Smooth muscle cell (in vitro differentiated cells): ENCODE measurements around the gene OSCP1. TPM values are rescaled to one million over a fixed set of nuclear protein-coding genes. Genes with fewer than 3 reads are reported as not detected.

ENCODE experiments used
- DNase-seq: peaks from one replicate; lab custom pipeline; 2025; ENCODE audit not compliant: unreplicated experiment; lab: John Stamatoyannopoulos, UW
- H2AFZ ChIP-seq: fragments of 200-600 bp; sonication (generic); 2 replicates; pipeline ENCODE4 v1.6.0; 2016; ENCODE audit warnings: antibody characterized with exemption, low read depth, mild to moderate bottlenecking
- H3F3A ChIP-seq: fragments of 200-600 bp; sonication (generic); 2 replicates; pipeline ENCODE4 v1.6.0; 2017; ENCODE audit warnings: antibody characterized with exemption, low read depth
- H3K27ac ChIP-seq: fragments of 200-600 bp; sonication (generic); 2 replicates; pipeline ENCODE4 v1.5.1; 2016; ENCODE audit warnings: low read depth, mild to moderate bottlenecking
- H3K27me3 ChIP-seq: fragments of 200-600 bp; sonication (generic); 2 replicates; pipeline ENCODE4 v1.6.1; 2016; ENCODE audit warnings: low read depth, mild to moderate bottlenecking
- H3K36me3 ChIP-seq: fragments of 200-600 bp; sonication (generic); 2 replicates; pipeline ENCODE4 v1.5.1; 2016; ENCODE audit warnings: low read depth
- H3K4me1 ChIP-seq: fragments of 200-600 bp; sonication (generic); 2 replicates; pipeline ENCODE4 v1.5.1; 2016; ENCODE audit warnings: low read depth
- H3K4me2 ChIP-seq: fragments of 200-600 bp; sonication (generic); 2 replicates; pipeline ENCODE4 v1.6.0; 2016; ENCODE audit warnings: mild to moderate bottlenecking
- H3K4me3 ChIP-seq: fragments of 200-600 bp; sonication (generic); 2 replicates; pipeline ENCODE4 v1.5.1; 2016; ENCODE audit warnings: mild to moderate bottlenecking
- H3K79me2 ChIP-seq: fragments of 200-600 bp; sonication (generic); 2 replicates; pipeline ENCODE4 v1.6.0; 2016; ENCODE audit warnings: low read depth, mild to moderate bottlenecking
- H3K9ac ChIP-seq: fragments of 200-600 bp; sonication (generic); 2 replicates; pipeline ENCODE4 v1.6.0; 2016; ENCODE audit warnings: low read depth
- H3K9me3 ChIP-seq: fragments of 200-600 bp; sonication (generic); replicated peaks from 2 replicates; pipeline ENCODE4 v1.5.1; 2016; ENCODE audit warnings: low read depth
- H4K20me1 ChIP-seq: fragments of 200-600 bp; sonication (generic); 2 replicates; pipeline ENCODE4 v1.6.0; 2016; ENCODE audit warnings: low read depth
- CTCF ChIP-seq: fragments of 200-600 bp; sonication (generic); IDR thresholded peaks from 2 replicates; pipeline ENCODE4 v1.5.1; 2017; ENCODE audit warnings: borderline replicate concordance, mild to moderate bottlenecking, antibody characterized with exemption; ENCODE audit not compliant: insufficient read depth, poor library complexity, severe bottlenecking
- WGBS: methylation state at CpG from one replicate; pipeline ENCODE4 v1.1.7; 2016; ENCODE audit warnings: low lambda C conversion rate; 5-methylcytosine and 5-hydroxymethylcytosine counted together
- polyA plus RNA-seq: library from polyadenylated mRNA; unstranded; fragments of >200 nt; fragmentation: Nextera tagmentation; extraction: Ambion mirVana; gene quantifications from 2 replicates; pipeline ENCODE4 v1.2.1, GENCODE V29; 2016
- total RNA-seq: library from RNA; depleted of rRNA; stranded (reverse); fragments of >200 nt; gene quantifications from 2 replicates; pipeline ENCODE4 v1.2.3, GENCODE V29; 2014

Gene OSCP1
- total and polyA plus RNA-seq, 2 experiments from 2014 or later: 10.7 to 13.5 TPM

GRCh38 chr1:36411674-36412648 lies 38.3 kb downstream of the OSCP1 start:
- H3F3A ChIP-seq: peaks cover 6% of the 10 kb centered on the region
- H3K79me2 ChIP-seq: no peaks in the 10 kb centered on the region
- TF ChIP-seq CTCF: no peak
- no peaks in the 10 kb centered on the region for H4K20me1 ChIP-seq
- H3K27me3 ChIP-seq: no peaks in the 10 kb centered on the region
- H3K4me1 ChIP-seq: no peaks in the 10 kb centered on the region
- H3K4me2 ChIP-seq: no peak overlapping the region
- WGBS: 86% methylated on average over 11 of the region's 11 CpGs
- DNase-seq: no peak
- no peak overlapping the region for H2AFZ ChIP-seq
- no peaks in the 10 kb centered on the region for H3K9me3 ChIP-seq
- no peak overlapping the region for H3K27ac ChIP-seq
- no peak overlapping the region for H3K9ac ChIP-seq
- no peaks in the 10 kb centered on the region for H3K36me3 ChIP-seq
- no peak overlapping the region for H3K4me3 ChIP-seq

- no peak overlapping the region for H3K9ac ChIP-seq
- H3K4me1 ChIP-seq: no peaks in the 10 kb centered on the region
- 7% methylated on average over 2 of the region's 2 CpGs for WGBS
- no peak overlapping the region for H3K4me3 ChIP-seq
- no peaks in the 10 kb centered on the region for H4K20me1 ChIP-seq
- no peaks in the 10 kb centered on the region for H3K9me3 ChIP-seq
- H3F3A ChIP-seq: peaks cover 6% of the 10 kb centered on the region
- H3K79me2 ChIP-seq: peaks cover under 1% of the 10 kb centered on the region
- peak overlapping the region; percentile 83 for H3K27ac ChIP-seq
- no peak for DNase-seq
- no peaks in the 10 kb centered on the region for H3K36me3 ChIP-seq
- no peak for TF ChIP-seq CTCF
- no peaks in the 10 kb centered on the region for H3K27me3 ChIP-seq
- H3K4me2 ChIP-seq: peak overlapping the region; percentile 0
- no peak overlapping the region for H2AFZ ChIP-seq
These were observed 41.8 kb downstream of the OSCP1 start for GRCh38 chr1:36408479-36408878.

- no peaks in the 10 kb centered on the region for H3K4me1 ChIP-seq
- TF ChIP-seq CTCF: no peak
- no peaks in the 10 kb centered on the region for H4K20me1 ChIP-seq
- no peak overlapping the region for H2AFZ ChIP-seq
- H3K9ac ChIP-seq: no peak overlapping the region
- H3K36me3 ChIP-seq: no peaks in the 10 kb centered on the region
- no peak overlapping the region for H3K4me3 ChIP-seq
- no peaks in the 10 kb centered on the region for H3K9me3 ChIP-seq
- no peak overlapping the region for H3K27ac ChIP-seq
- no peak for DNase-seq
- no peak overlapping the region for H3K4me2 ChIP-seq
- H3K27me3 ChIP-seq: no peaks in the 10 kb centered on the region
- peaks cover 12% of the 10 kb centered on the region for H3F3A ChIP-seq
- WGBS: 94% methylated on average over 1 of the region's 1 CpG
- peaks cover 14% of the 10 kb centered on the region for H3K79me2 ChIP-seq
These were observed 43.8 kb downstream of the OSCP1 start for GRCh38 chr1:36406440-36406839.
